Subcutaneous abdominal adipose tissue (tissue), 5 donors: ENCODE data around the gene TIFAB.

Source experiments
- H3K27ac ChIP-seq: one replicate; pipeline ENCODE4 v1.7.0; 2013; ENCODE audit warnings: low read depth, mild to moderate bottlenecking, inconsistent platforms, low read length, moderate library complexity
- H3K27me3 ChIP-seq, 5 donors: one replicate each; pipeline ENCODE4 v1.7.0; 2013; ENCODE audit warnings: low read length in 5 of 5, inconsistent platforms in 1 of 5; ENCODE audit not compliant: control insufficient read depth in 5 of 5, insufficient read depth in 4 of 5
- H3K36me3 ChIP-seq, 5 donors: one replicate each; pipeline ENCODE4 v1.7.0; 2013; ENCODE audit warnings: low read length in 5 of 5; ENCODE audit not compliant: control insufficient read depth in 5 of 5, insufficient read depth in 5 of 5
- H3K4me1 ChIP-seq, 5 donors: one replicate each; pipeline ENCODE4 v1.7.0; 2013; ENCODE audit warnings: low read length in 5 of 5, mild to moderate bottlenecking in 3 of 5, moderate library complexity in 1 of 5; ENCODE audit not compliant: control insufficient read depth in 5 of 5, insufficient read depth in 5 of 5
- H3K4me3 ChIP-seq, 5 donors: one replicate each; pipeline ENCODE4 v1.7.0; 2013; ENCODE audit warnings: low read length in 5 of 5, low read depth in 1 of 5
- H3K9ac ChIP-seq, 5 donors: one replicate each; pipeline ENCODE4 v1.7.0; 2013; ENCODE audit warnings: low read length in 5 of 5, mild to moderate bottlenecking in 4 of 5, moderate library complexity in 3 of 5
- H3K9me3 ChIP-seq, 5 donors: one replicate each; pipeline ENCODE4 v1.7.0; 2013; ENCODE audit warnings: low read length in 5 of 5; ENCODE audit not compliant: control insufficient read depth in 5 of 5
- donor health status: healthy.
- donor health status: healthy.
- donor health status: healthy.
- donor health status: healthy.
- donor health status: healthy.

Gene TIFAB

GRCh38 chr5:135450952-135451351 is 1.2 kb downstream of the TIFAB start:
- H3K9ac ChIP-seq: no peak overlapping the region
- H3K27me3 ChIP-seq: peaks cover 0 to 6% (median 0%) of the 10 kb centered on the region in 5 donors
- no peak overlapping the region for H3K27ac ChIP-seq
- H3K36me3 ChIP-seq: no peaks in the 10 kb centered on the region
- no peak overlapping the region for H3K4me3 ChIP-seq
- no peaks in the 10 kb centered on the region for H3K9me3 ChIP-seq
- peaks cover 0 to 10% (median 5%) of the 10 kb centered on the region in 5 donors for H3K4me1 ChIP-seq

- Histone ChIP-seq H3K9ac (no peak overlapping the region), H3K27ac (no peak overlapping the region), H3K36me3 (no peaks in the 10 kb centered on the region), H3K4me1 (peaks cover 0 to 10% (median 6%) of the 10 kb centered on the region in 5 donors), H3K4me3 (no peak overlapping the region), H3K27me3 (peaks cover 0 to 6% (median 0%) of the 10 kb centered on the region in 5 donors), H3K9me3 (no peaks in the 10 kb centered on the region)
These were observed 1.8 kb downstream of the TIFAB start for GRCh38 chr5:135450336-135450735.

DNA sequence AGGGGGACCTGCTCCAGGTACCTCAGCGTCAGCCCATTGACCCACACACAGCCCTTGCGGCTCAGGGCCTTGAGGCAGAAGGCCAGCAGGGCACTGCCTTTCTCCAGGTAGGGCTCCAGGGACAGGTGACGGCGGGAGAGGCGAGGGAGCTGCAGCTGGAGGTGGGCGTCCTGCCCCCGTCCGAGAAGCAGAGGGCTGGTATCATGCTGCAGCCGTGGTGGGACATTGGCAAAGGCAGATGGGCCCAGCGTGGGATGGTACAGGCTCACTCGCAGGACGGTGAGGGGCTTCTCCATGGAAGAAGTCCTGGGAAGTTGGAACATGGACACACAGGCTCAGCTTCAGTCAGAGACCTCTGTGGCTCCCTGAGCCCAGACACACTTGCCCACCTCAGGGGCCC is 2.5 kb downstream of the TIFAB start:
- H3K4me3 ChIP-seq: no peak overlapping the region
- peaks cover 0 to 6% (median 0%) of the 10 kb centered on the region in 5 donors for H3K27me3 ChIP-seq
- H3K27ac ChIP-seq: no peak overlapping the region
- no peaks in the 10 kb centered on the region for H3K36me3 ChIP-seq
- H3K9me3 ChIP-seq: no peaks in the 10 kb centered on the region
- H3K9ac ChIP-seq: no peak overlapping the region
- peaks cover 0 to 12% (median 6%) of the 10 kb centered on the region in 5 donors for H3K4me1 ChIP-seq

- Histone ChIP-seq H3K4me1 (peaks cover 0 to 15% (median 6%) of the 10 kb centered on the region in 5 donors), H3K27ac (no peak overlapping the region), H3K4me3 (no peak overlapping the region), H3K9me3 (no peaks in the 10 kb centered on the region), H3K27me3 (peaks cover 0 to 6% (median 0%) of the 10 kb centered on the region in 5 donors), H3K36me3 (no peaks in the 10 kb centered on the region), H3K9ac (no peak overlapping the region)
These were observed 3.2 kb downstream of the TIFAB start for GRCh38 chr5:135448791-135449507.

- H3K9ac ChIP-seq: no peak overlapping the region
- H3K4me1 ChIP-seq: peaks cover 0 to 19% (median 6%) of the 10 kb centered on the region in 5 donors
- H3K27me3 ChIP-seq: peaks cover 0 to 6% (median 0%) of the 10 kb centered on the region in 5 donors
- no peaks in the 10 kb centered on the region for H3K36me3 ChIP-seq
- no peak overlapping the region for H3K4me3 ChIP-seq
- no peaks in the 10 kb centered on the region for H3K9me3 ChIP-seq
- H3K27ac ChIP-seq: no peak overlapping the region
These were observed 3.9 kb downstream of the TIFAB start for GRCh38 chr5:135448071-135448739.

DNA sequence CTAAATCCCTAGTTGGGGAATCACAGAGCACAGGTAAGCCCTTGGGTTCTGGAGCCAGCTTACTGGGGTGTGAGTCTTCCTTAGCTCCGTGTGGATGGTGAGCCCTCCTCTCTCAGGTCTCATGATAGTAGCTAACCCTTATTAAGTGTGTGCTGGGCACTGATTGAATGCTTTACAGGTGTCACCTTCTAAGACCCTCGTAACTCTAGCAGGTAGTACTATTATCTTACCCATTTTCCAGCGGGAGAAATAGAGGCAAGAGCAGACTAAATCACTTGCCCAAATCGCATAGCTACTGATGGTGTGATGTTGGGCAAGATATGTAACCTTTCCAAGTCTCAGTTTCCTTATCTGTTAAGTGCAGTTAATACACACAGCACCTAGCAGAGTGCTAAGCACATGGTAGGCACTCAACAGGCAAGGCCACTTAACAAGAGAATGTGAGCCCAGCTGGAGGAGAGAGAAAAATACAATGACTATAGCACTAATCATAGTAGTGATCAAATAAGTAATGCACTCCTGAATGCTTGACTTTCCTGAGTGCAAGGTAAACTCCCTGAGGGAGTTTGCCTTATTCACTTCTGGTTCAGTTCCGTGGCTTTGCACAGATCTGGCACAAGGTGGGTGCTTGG is 4.7 kb downstream of the TIFAB start, which contains the start of gene DCANP1:
TSS of gene DCANP1 (minus strand) at position 51 of the 632 bp plus-strand sequence. CDS start 240 bp downstream, outside the sequence.
- Histone ChIP-seq H3K9me3 (no peaks in the 10 kb centered on the region), H3K9ac (no peak within 1 kb of the TSS), H3K27ac (no peak within 1 kb of the TSS), H3K4me3 (no peak within 1 kb of the TSS), H3K4me1 (peaks cover 0 to 23% (median 9%) of the 10 kb centered on the region in 5 donors), H3K36me3 (no peaks in the 10 kb centered on the region), H3K27me3 (peaks cover 0 to 6% (median 0%) of the 10 kb centered on the region in 5 donors)

GRCh38 chr5:135446615-135447014 is 5.5 kb downstream of the TIFAB start:
- no peak overlapping the region for H3K9ac ChIP-seq
- peaks cover 0 to 30% (median 15%) of the 10 kb centered on the region in 5 donors for H3K4me1 ChIP-seq
- no peaks in the 10 kb centered on the region for H3K9me3 ChIP-seq
- no peaks in the 10 kb centered on the region for H3K36me3 ChIP-seq
- no peak overlapping the region for H3K4me3 ChIP-seq
- no peak overlapping the region for H3K27ac ChIP-seq
- peaks cover 0 to 6% (median 0%) of the 10 kb centered on the region in 5 donors for H3K27me3 ChIP-seq

GRCh38 chr5:135446206-135446605 is 5.9 kb downstream of the TIFAB start:
- H3K4me3 ChIP-seq: no peak overlapping the region
- no peaks in the 10 kb centered on the region for H3K9me3 ChIP-seq
- H3K27ac ChIP-seq: no peak overlapping the region
- peaks cover 0 to 6% (median 0%) of the 10 kb centered on the region in 5 donors for H3K27me3 ChIP-seq
- peaks cover 0 to 34% (median 20%) of the 10 kb centered on the region in 5 donors for H3K4me1 ChIP-seq
- no peak overlapping the region for H3K9ac ChIP-seq
- no peaks in the 10 kb centered on the region for H3K36me3 ChIP-seq

- no peaks in the 10 kb centered on the region for H3K36me3 ChIP-seq
- H3K4me3 ChIP-seq: no peak overlapping the region
- H3K4me1 ChIP-seq: peaks cover 0 to 35% (median 24%) of the 10 kb centered on the region in 5 donors
- H3K27me3 ChIP-seq: peaks cover 0 to 6% (median 0%) of the 10 kb centered on the region in 5 donors
- no peaks in the 10 kb centered on the region for H3K9me3 ChIP-seq
- no peak overlapping the region for H3K9ac ChIP-seq
- no peak overlapping the region for H3K27ac ChIP-seq
These were observed 6.7 kb downstream of the TIFAB start for GRCh38 chr5:135445306-135445985.
